ENCODE data around the gene NEUROD6.

The NEUROD6 gene

GRCh38 chr7:31340603-31341002, at the start of gene NEUROD6:
NEUROD6 (minus strand) TSS chr7:31340726; CDS start chr7:31339268, 1,458 bp downstream.
- H3K27ac ChIP-seq (ENCODE audit: low read depth, low read length): no peak within 1 kb of the TSS
- H3K36me3 ChIP-seq (ENCODE audit: control insufficient read depth, insufficient read depth, low read length): no peaks in the 10 kb centered on the region
- H3K4me3 ChIP-seq (ENCODE audit: low read depth, low read length): no peak within 1 kb of the TSS
- no peaks in the 10 kb centered on the region for H3K9me3 ChIP-seq (ENCODE audit: control insufficient read depth, insufficient read depth, low read length)
- peaks cover 5% of the 10 kb centered on the region; the same call in 1 of the 2 replicates for H3K4me1 ChIP-seq (ENCODE audit: control insufficient read depth, insufficient read depth, low read length)
- H3K9ac ChIP-seq (ENCODE audit: low read depth, low read length): no peak within 1 kb of the TSS
- H3K27me3 ChIP-seq (ENCODE audit: control insufficient read depth, insufficient read depth, low read length): peaks cover 21% of the 10 kb centered on the region

GRCh38 chr7:31384466-31384865, 43.9 kb upstream of the NEUROD6 start:
- no peak overlapping the region for H3K9ac ChIP-seq (ENCODE audit: low read depth, low read length)
- H3K9me3 ChIP-seq (ENCODE audit: control insufficient read depth, insufficient read depth, low read length): 0 out of 2 replicates have a peak, but pooled peaks cover 4% of the 10 kb centered on the region
- H3K4me3 ChIP-seq (ENCODE audit: low read depth, low read length): no peak overlapping the region
- H3K27me3 ChIP-seq (ENCODE audit: control insufficient read depth, insufficient read depth, low read length): no peaks in the 10 kb centered on the region
- no peaks in the 10 kb centered on the region for H3K36me3 ChIP-seq (ENCODE audit: control insufficient read depth, insufficient read depth, low read length)
- H3K4me1 ChIP-seq (ENCODE audit: control insufficient read depth, insufficient read depth, low read length): no peaks in the 10 kb centered on the region
- H3K27ac ChIP-seq (ENCODE audit: low read depth, low read length): no peak overlapping the region

- no peaks in the 10 kb centered on the region for H3K36me3 ChIP-seq (ENCODE audit: control insufficient read depth, insufficient read depth, low read length)
Observed at GRCh38 chr7:31382722-31383121, 42.2 kb upstream of the NEUROD6 start.

GRCh38 chr7:31373337-31374289, 33.1 kb upstream of the NEUROD6 start:
- H3K36me3 ChIP-seq (ENCODE audit: control insufficient read depth, insufficient read depth, low read length): no peaks in the 10 kb centered on the region
- H3K27me3 ChIP-seq (ENCODE audit: control insufficient read depth, insufficient read depth, low read length): peaks cover 23% of the 10 kb centered on the region
- peaks cover 28% of the 10 kb centered on the region for H3K4me1 ChIP-seq (ENCODE audit: control insufficient read depth, insufficient read depth, low read length)
- H3K9ac ChIP-seq (ENCODE audit: low read depth, low read length): no peak overlapping the region
- no peak overlapping the region for H3K4me3 ChIP-seq (ENCODE audit: low read depth, low read length)
- H3K9me3 ChIP-seq (ENCODE audit: control insufficient read depth, insufficient read depth, low read length): no peaks in the 10 kb centered on the region
- H3K27ac ChIP-seq (ENCODE audit: low read depth, low read length): no peak overlapping the region

More at GRCh38 chr7:31382722-31383121, 42.2 kb upstream of the NEUROD6 start:
- H3K4me3 ChIP-seq (ENCODE audit: low read depth, low read length): no peak overlapping the region
- H3K9me3 ChIP-seq (ENCODE audit: control insufficient read depth, insufficient read depth, low read length): 0 out of 2 replicates have a peak, but pooled peaks cover 4% of the 10 kb centered on the region
- no peaks in the 10 kb centered on the region for H3K4me1 ChIP-seq (ENCODE audit: control insufficient read depth, insufficient read depth, low read length)
- no peak overlapping the region for H3K9ac ChIP-seq (ENCODE audit: low read depth, low read length)
- no peaks in the 10 kb centered on the region for H3K27me3 ChIP-seq (ENCODE audit: control insufficient read depth, insufficient read depth, low read length)
- no peak overlapping the region for H3K27ac ChIP-seq (ENCODE audit: low read depth, low read length)

- H3K9ac ChIP-seq (ENCODE audit: low read depth, low read length): no peak overlapping the region
- H3K9me3 ChIP-seq (ENCODE audit: control insufficient read depth, insufficient read depth, low read length): no peaks in the 10 kb centered on the region
- H3K4me1 ChIP-seq (ENCODE audit: control insufficient read depth, insufficient read depth, low read length): peaks cover 28% of the 10 kb centered on the region
- H3K4me3 ChIP-seq (ENCODE audit: low read depth, low read length): no peak overlapping the region
- H3K27ac ChIP-seq (ENCODE audit: low read depth, low read length): no peak overlapping the region
- H3K36me3 ChIP-seq (ENCODE audit: control insufficient read depth, insufficient read depth, low read length): no peaks in the 10 kb centered on the region
- peaks cover 23% of the 10 kb centered on the region for H3K27me3 ChIP-seq (ENCODE audit: control insufficient read depth, insufficient read depth, low read length)
Observed at GRCh38 chr7:31372231-31372959, 31.9 kb upstream of the NEUROD6 start.

- Histone ChIP-seq H3K9me3 (ENCODE audit: control insufficient read depth, insufficient read depth, low read length) (no peaks in the 10 kb centered on the region), H3K36me3 (ENCODE audit: control insufficient read depth, insufficient read depth, low read length) (no peaks in the 10 kb centered on the region), H3K27me3 (ENCODE audit: control insufficient read depth, insufficient read depth, low read length) (peaks cover 23% of the 10 kb centered on the region), H3K4me3 (ENCODE audit: low read depth, low read length) (peak overlapping the region; percentile 23; the same call in 1 of the 2 replicates), H3K27ac (ENCODE audit: low read depth, low read length) (peak overlapping the region; percentile 25), H3K4me1 (ENCODE audit: control insufficient read depth, insufficient read depth, low read length) (peaks cover 28% of the 10 kb centered on the region), H3K9ac (ENCODE audit: low read depth, low read length) (no peak overlapping the region)
Observed at GRCh38 chr7:31371621-31372020, 31.1 kb upstream of the NEUROD6 start.

GRCh38 chr7:31370609-31371008, 30.1 kb upstream of the NEUROD6 start:
- Histone ChIP-seq H3K27ac (ENCODE audit: low read depth, low read length) (no peak overlapping the region), H3K4me3 (ENCODE audit: low read depth, low read length) (no peak overlapping the region), H3K9me3 (ENCODE audit: control insufficient read depth, insufficient read depth, low read length) (no peaks in the 10 kb centered on the region), H3K36me3 (ENCODE audit: control insufficient read depth, insufficient read depth, low read length) (no peaks in the 10 kb centered on the region), H3K9ac (ENCODE audit: low read depth, low read length) (no peak overlapping the region), H3K27me3 (ENCODE audit: control insufficient read depth, insufficient read depth, low read length) (peaks cover 23% of the 10 kb centered on the region), H3K4me1 (ENCODE audit: control insufficient read depth, insufficient read depth, low read length) (peaks cover 28% of the 10 kb centered on the region)

GRCh38 chr7:31368620-31369019, 28.1 kb upstream of the NEUROD6 start:
- no peaks in the 10 kb centered on the region for H3K36me3 ChIP-seq (ENCODE audit: control insufficient read depth, insufficient read depth, low read length)
- no peak overlapping the region for H3K4me3 ChIP-seq (ENCODE audit: low read depth, low read length)
- no peak overlapping the region for H3K9ac ChIP-seq (ENCODE audit: low read depth, low read length)

GRCh38 chr7:31363496-31363895, 23.0 kb upstream of the NEUROD6 start:
- no peak overlapping the region for H3K4me3 ChIP-seq (ENCODE audit: low read depth, low read length)
- no peaks in the 10 kb centered on the region for H3K4me1 ChIP-seq (ENCODE audit: control insufficient read depth, insufficient read depth, low read length)
- no peaks in the 10 kb centered on the region for H3K9me3 ChIP-seq (ENCODE audit: control insufficient read depth, insufficient read depth, low read length)
- no peaks in the 10 kb centered on the region for H3K36me3 ChIP-seq (ENCODE audit: control insufficient read depth, insufficient read depth, low read length)
- H3K9ac ChIP-seq (ENCODE audit: low read depth, low read length): no peak overlapping the region
- H3K27me3 ChIP-seq (ENCODE audit: control insufficient read depth, insufficient read depth, low read length): no peaks in the 10 kb centered on the region
- no peak overlapping the region for H3K27ac ChIP-seq (ENCODE audit: low read depth, low read length)

More at GRCh38 chr7:31368620-31369019, 28.1 kb upstream of the NEUROD6 start:
- Histone ChIP-seq H3K27me3 (ENCODE audit: control insufficient read depth, insufficient read depth, low read length) (peaks cover 23% of the 10 kb centered on the region), H3K4me1 (ENCODE audit: control insufficient read depth, insufficient read depth, low read length) (peaks cover 28% of the 10 kb centered on the region), H3K27ac (ENCODE audit: low read depth, low read length) (no peak overlapping the region), H3K9me3 (ENCODE audit: control insufficient read depth, insufficient read depth, low read length) (no peaks in the 10 kb centered on the region)

- H3K27ac ChIP-seq (ENCODE audit: low read depth, low read length): no peak overlapping the region
Observed at GRCh38 chr7:31363051-31363450, 22.5 kb upstream of the NEUROD6 start.

More at GRCh38 chr7:31363051-31363450, 22.5 kb upstream of the NEUROD6 start:
- Histone ChIP-seq H3K9ac (ENCODE audit: low read depth, low read length) (no peak overlapping the region), H3K4me3 (ENCODE audit: low read depth, low read length) (no peak overlapping the region), H3K36me3 (ENCODE audit: control insufficient read depth, insufficient read depth, low read length) (no peaks in the 10 kb centered on the region), H3K9me3 (ENCODE audit: control insufficient read depth, insufficient read depth, low read length) (no peaks in the 10 kb centered on the region), H3K27me3 (ENCODE audit: control insufficient read depth, insufficient read depth, low read length) (no peaks in the 10 kb centered on the region), H3K4me1 (ENCODE audit: control insufficient read depth, insufficient read depth, low read length) (no peaks in the 10 kb centered on the region; the same call in 1 of the 2 replicates)
